OCI-LY7 (cell line): ENCODE results near the gene TMPRSS6.

ENCODE experiments used
- CTCF ChIP-seq: fragments of 200-600 bp; sonication (generic); conservative IDR thresholded peaks from 2 replicates; pipeline ENCODE4 v1.5.1; 2014; ENCODE audit warnings: mild to moderate bottlenecking, antibody characterized with exemption, low read length, moderate library complexity, mixed read lengths
- EZH2phosphoT487 ChIP-seq: fragments of 200-600 bp; sonication (generic); IDR thresholded peaks from 2 replicates; pipeline ENCODE4 v1.6.1; 2018; ENCODE audit warnings: low read depth, borderline replicate concordance, mild to moderate bottlenecking, mixed run types, antibody characterized with exemption, low read length, moderate library complexity, mixed read lengths

DNA sequence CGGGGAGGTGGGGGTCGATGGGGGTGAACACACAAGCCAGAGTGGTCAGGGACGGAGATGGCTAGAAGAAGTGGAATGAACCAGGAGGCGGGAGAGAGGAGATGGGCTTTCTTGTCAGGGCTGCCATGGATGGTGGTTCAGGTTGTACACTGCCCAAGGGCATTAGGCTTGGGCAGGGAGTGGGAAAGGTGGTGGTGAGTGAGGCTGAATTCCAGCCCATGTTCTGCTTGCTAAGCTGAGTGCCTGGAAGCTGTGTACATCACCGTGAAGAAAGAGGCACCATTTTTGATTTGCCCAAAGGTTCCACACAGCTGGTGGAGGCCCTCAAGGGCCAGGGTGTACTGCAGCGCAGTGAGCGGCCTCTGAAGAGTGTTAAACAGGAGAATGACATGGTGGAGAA lies 23.3 kb upstream of the TMPRSS6 start:
- TF ChIP-seq CTCF: no peak
- TF ChIP-seq EZH2phosphoT487: no peak
